ENCODE results near the gene TTLL4. TPM values are rescaled to one million over a fixed set of nuclear protein-coding genes. Genes with fewer than 3 reads are reported as not detected.

Gene TTLL4
- total and polyA plus RNA-seq, 2 of the 8 experiments (the other 6 are each of a cell fraction or from before 2014, with no cell fraction given), result 71.1 to 105 TPM

DNA sequence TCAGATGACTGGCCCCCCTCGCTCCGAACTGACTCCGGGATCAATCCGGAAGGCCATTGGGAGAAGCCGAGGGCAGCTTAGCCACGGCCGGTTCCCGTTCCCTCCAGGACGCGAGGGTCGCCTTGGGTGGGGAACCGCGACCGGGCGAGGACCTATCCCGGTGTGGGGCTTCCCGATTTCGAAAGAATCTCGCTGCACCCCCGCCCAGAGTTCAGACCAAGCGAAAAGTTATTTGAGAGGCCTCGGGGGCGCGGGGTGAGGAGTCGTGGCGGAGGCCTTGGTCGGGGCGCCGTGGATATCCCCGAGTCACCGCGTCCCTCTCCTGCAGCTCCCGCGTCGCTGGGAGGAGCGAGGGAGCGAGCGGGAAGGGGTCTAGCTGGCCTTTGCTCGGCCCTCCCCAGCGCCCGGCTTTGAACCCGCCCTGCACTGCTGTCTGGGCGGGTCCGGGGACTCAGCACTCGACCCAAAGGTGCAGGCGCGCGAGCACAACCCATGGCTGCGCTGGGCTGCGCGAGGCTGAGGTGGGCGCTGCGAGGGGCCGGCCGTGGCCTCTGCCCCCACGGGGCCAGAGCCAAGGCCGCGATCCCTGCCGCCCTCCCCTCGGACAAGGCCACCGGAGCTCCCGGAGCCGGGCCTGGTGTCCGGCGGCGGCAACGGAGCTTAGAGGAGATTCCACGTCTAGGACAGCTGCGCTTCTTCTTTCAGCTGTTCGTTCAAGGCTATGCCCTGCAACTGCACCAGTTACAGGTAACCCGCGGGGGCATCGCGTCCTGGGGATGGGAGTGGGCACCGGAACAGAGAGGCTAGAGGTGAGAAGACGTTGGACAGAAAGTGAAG lies 71.3 kb downstream of the TTLL4 start, which contains the start of gene CYP27A1 (continued):
- peak; percentile 8; the same call in 1 of the 2 replicates for TF ChIP-seq TBP (IDR thresholded peaks at IDR 0.05; ENCODE audit: low read depth, low read length)
- no peak for TF ChIP-seq GABPA (IDR thresholded peaks at IDR 0.05; ENCODE audit: borderline replicate concordance, insufficient read depth, low read length)
- peak; percentile 49; the same call in 1 of the 2 replicates for TF ChIP-seq TAF1 (IDR thresholded peaks at IDR 0.05; ENCODE audit: low read depth, low read length)
- TF ChIP-seq KDM5A (IDR thresholded peaks at IDR 0.05; ENCODE audit: low read length), result no peak
- peak; percentile 68 for TF ChIP-seq SUZ12 (IDR thresholded peaks at IDR 0.05; ENCODE audit: low read length)
- no peak for TF ChIP-seq CREB1 (IDR thresholded peaks at IDR 0.05)
- TF ChIP-seq HDAC2 (IDR thresholded peaks at IDR 0.05; ENCODE audit: borderline replicate concordance in 1 of 2, low read depth in 2 of 2, low read length in 2 of 2), result no peak
- TF ChIP-seq PHF8 (conservative IDR thresholded peaks at IDR 0.05; ENCODE audit: low read depth, low read length), result peak; percentile 35; the same call in 1 of the 2 replicates
- no peak for TF ChIP-seq RXRA (IDR thresholded peaks at IDR 0.05; ENCODE audit: insufficient read depth, low read depth, low read length)

Data from H1 (cell line).